Thoracic aorta (tissue), 2 donors: ENCODE results near the gene RPL22. TPM values are rescaled to one million over a fixed set of nuclear protein-coding genes. Genes with fewer than 3 reads are reported as not detected.

Source experiments
- ATAC-seq: fragments of 150-250 bp; one replicate; pipeline ENCODE4 v1.8.0; 2017; ENCODE audit warnings: low read depth; ENCODE audit not compliant: insufficient number of reproducible peaks, low FRiP score
- DNase-seq: peaks from one replicate; pipeline ENCODE4 v3.0.0-alpha.2; 2020; ENCODE audit warnings: low spot score
- H3K27ac ChIP-seq, 2 donors: fragments of 200-600 bp; sonication (generic); 1 replicate in 1 of 2; 2 replicates in 1 of 2; pipeline ENCODE4 v1.5.1; 2016; ENCODE audit warnings: mild to moderate bottlenecking in 2 of 2, moderate library complexity in 2 of 2
- H3K27me3 ChIP-seq: fragments of 200-600 bp; sonication (generic); replicated peaks from 2 replicates; pipeline ENCODE4 v1.6.0; 2016; ENCODE audit warnings: mild to moderate bottlenecking; ENCODE audit not compliant: insufficient read depth
- H3K36me3 ChIP-seq: fragments of 200-600 bp; sonication (generic); one replicate; pipeline ENCODE4 v1.5.1; 2016
- H3K4me1 ChIP-seq, 2 donors: fragments of 200-600 bp; sonication (generic); 1 replicate in 1 of 2; 2 replicates in 1 of 2; pipeline versions ENCODE4 v1.5.1 to v1.6.0; 2016; ENCODE audit warnings: low read depth in 2 of 2, mild to moderate bottlenecking in 1 of 2; ENCODE audit not compliant: control insufficient read depth in 1 of 2
- H3K4me3 ChIP-seq: fragments of 200-600 bp; sonication (generic); 2 replicates; pipeline ENCODE4 v1.5.1; 2016; ENCODE audit warnings: mild to moderate bottlenecking
- H3K9me3 ChIP-seq: fragments of 200-600 bp; sonication (generic); 2 replicates; pipeline ENCODE4 v1.5.1; 2016
- total RNA-seq, 2 donors: library from RNA; depleted of rRNA; stranded (reverse); fragments of >200 nt; gene quantifications; one replicate each; pipeline versions ENCODE4 v1.1.0 to v1.2.3, GENCODE V29; 2016
- TF ChIP-seq, protein P1 (sequence below): fragments of 200-600 bp; sonication (generic); IDR thresholded peaks from one replicate; pipeline ENCODE4 v1.5.1; 2019; ENCODE audit warnings: antibody characterized with exemption

Gene RPL22
- total RNA-seq, 2 donors from 2014 or later = 80.4 to 130 TPM

DNA sequence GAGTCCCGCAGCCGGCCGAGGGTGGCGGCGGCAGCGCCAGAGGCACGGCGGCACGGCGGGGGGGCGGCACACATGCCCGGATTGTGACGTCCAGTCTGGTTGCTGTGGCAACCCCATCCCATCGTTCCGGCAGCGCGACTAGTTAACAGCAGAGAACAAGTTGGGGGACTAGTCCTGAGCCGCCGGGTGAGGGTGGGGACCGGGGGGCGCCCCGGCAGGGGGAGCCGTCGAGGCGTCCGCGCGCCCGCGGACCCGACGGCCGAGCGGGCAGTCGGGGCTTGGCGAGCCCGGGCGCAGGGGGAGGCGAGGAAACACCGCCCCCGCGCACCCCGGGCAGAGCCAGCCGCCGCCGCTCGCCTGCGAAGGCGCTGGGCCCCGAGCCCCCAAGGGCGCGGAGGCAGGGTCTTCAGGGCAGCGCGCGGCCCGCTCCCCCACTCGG, 19.1 kb downstream of the RPL22 start, which contains the start of gene CHD5:
Gene CHD5, minus strand, starts transcription at position 54 of the 439 bp plus-strand sequence. CDS start 298 bp downstream, outside the sequence.
- ATAC-seq (no peak), DNase-seq (no peak)
- Histone ChIP-seq H3K27me3 (no peaks in the 10 kb centered on the region), H3K27ac (peak within 1 kb of the TSS; percentile 5 to 17), H3K36me3 (no peaks in the 10 kb centered on the region), H3K4me1 (peaks cover 14 to 25% of the 10 kb centered on the region in 2 donors), H3K4me3 (peak within 1 kb of the TSS; percentile 65), H3K9me3 (no peaks in the 10 kb centered on the region)
- TF ChIP-seq, protein P1, sequence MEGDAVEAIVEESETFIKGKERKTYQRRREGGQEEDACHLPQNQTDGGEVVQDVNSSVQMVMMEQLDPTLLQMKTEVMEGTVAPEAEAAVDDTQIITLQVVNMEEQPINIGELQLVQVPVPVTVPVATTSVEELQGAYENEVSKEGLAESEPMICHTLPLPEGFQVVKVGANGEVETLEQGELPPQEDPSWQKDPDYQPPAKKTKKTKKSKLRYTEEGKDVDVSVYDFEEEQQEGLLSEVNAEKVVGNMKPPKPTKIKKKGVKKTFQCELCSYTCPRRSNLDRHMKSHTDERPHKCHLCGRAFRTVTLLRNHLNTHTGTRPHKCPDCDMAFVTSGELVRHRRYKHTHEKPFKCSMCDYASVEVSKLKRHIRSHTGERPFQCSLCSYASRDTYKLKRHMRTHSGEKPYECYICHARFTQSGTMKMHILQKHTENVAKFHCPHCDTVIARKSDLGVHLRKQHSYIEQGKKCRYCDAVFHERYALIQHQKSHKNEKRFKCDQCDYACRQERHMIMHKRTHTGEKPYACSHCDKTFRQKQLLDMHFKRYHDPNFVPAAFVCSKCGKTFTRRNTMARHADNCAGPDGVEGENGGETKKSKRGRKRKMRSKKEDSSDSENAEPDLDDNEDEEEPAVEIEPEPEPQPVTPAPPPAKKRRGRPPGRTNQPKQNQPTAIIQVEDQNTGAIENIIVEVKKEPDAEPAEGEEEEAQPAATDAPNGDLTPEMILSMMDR = no peak

GRCh38 chr1:6179564-6180175, 19.7 kb downstream of the RPL22 start:
- DNase-seq (no peak), ATAC-seq (no peak)
- TF ChIP-seq, protein P1 = no peak
- H3K27ac ChIP-seq = no peak overlapping the region
- H3K27me3 ChIP-seq = no peaks in the 10 kb centered on the region
- H3K36me3 ChIP-seq = no peaks in the 10 kb centered on the region
- no peaks in the 10 kb centered on the region for H3K9me3 ChIP-seq
- H3K4me1 ChIP-seq = peaks cover 14 to 25% of the 10 kb centered on the region in 2 donors
- peak overlapping the region; percentile 65 for H3K4me3 ChIP-seq

GRCh38 chr1:6178751-6179563, 20.4 kb downstream of the RPL22 start:
- TF ChIP-seq, protein P1 = no peak
- Histone ChIP-seq H3K36me3 (no peaks in the 10 kb centered on the region), H3K27me3 (no peaks in the 10 kb centered on the region), H3K4me1 (peaks cover 14 to 25% of the 10 kb centered on the region in 2 donors), H3K9me3 (no peaks in the 10 kb centered on the region), H3K27ac (no peak overlapping the region), H3K4me3 (peak overlapping the region; percentile 65)
- ATAC-seq (no peak), DNase-seq (no peak)

DNA sequence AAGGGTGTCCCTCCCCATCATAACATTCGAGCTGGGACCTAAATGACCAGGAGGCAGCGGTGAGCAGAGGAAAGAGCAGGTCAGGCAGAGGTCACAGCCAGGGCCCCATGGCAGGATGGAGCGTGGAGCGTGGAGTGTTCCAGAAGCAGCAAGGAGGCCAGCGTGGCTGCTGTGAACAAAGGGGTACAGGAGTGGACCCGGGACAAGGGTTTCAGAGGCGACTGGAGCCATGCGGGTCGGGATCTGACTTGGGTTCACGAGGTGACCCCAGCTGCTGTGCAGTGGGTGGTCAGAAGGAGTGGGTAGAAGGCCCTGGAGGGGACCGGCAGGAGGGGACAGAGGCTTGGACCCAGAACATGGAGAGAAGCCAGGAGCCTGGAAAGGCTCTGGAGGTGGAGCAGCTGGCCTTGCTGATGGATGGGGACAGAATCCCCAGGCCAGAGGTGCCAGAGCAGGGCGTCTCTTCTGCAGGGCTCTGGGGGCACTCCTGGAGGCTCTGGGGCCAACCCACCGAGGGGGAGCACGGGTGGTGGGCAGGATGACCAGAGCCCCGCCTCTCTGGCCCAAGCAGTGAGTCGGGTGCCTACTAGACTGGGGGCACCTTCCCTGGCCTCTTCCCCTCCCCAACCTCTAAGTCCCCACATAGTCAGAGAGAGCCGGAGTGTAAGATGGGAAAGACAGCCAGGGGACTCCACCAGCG, 21.6 kb downstream of the RPL22 start:
- no peaks in the 10 kb centered on the region for H3K36me3 ChIP-seq
- peaks cover 14 to 25% of the 10 kb centered on the region in 2 donors for H3K4me1 ChIP-seq
- TF ChIP-seq, protein P1 = no peak
- H3K9me3 ChIP-seq = no peaks in the 10 kb centered on the region
- no peak overlapping the region for H3K4me3 ChIP-seq
- ATAC-seq (no peak), DNase-seq (no peak)
- H3K27ac ChIP-seq = no peak overlapping the region
- H3K27me3 ChIP-seq = no peaks in the 10 kb centered on the region

- TF ChIP-seq, protein P1 = no peak
- H3K27me3 ChIP-seq = no peaks in the 10 kb centered on the region
These were observed 22.6 kb downstream of the RPL22 start for GRCh38 chr1:6176779-6177178.

More at GRCh38 chr1:6176779-6177178, 22.6 kb downstream of the RPL22 start:
- Histone ChIP-seq H3K4me1 (peaks cover 14 to 25% of the 10 kb centered on the region in 2 donors), H3K4me3 (no peak overlapping the region), H3K36me3 (no peaks in the 10 kb centered on the region), H3K9me3 (no peaks in the 10 kb centered on the region), H3K27ac (no peak overlapping the region)
- ATAC-seq (no peak), DNase-seq (no peak)
